NB4 (cell line): ENCODE results near the gene GPR17.

Source experiments
- CTCF ChIP-seq: IDR thresholded peaks from one replicate; pipeline ENCODE4 v1.5.1; 2012; ENCODE audit warnings: low read depth, low read length
- MYC ChIP-seq: IDR thresholded peaks from 2 replicates; pipeline ENCODE4 v1.6.1; 2011; ENCODE audit warnings: low read depth, low read length
- POLR2A ChIP-seq: IDR thresholded peaks from 2 replicates; pipeline ENCODE4 v1.6.1; 2011; ENCODE audit warnings: mild to moderate bottlenecking; ENCODE audit not compliant: insufficient read length; ENCODE audit errors: extremely low read depth
- TF ChIP-seq, protein P1 (sequence below): IDR thresholded peaks from 2 replicates; pipeline ENCODE4 v1.6.1; 2011; ENCODE audit warnings: low read depth, low read length

DNA sequence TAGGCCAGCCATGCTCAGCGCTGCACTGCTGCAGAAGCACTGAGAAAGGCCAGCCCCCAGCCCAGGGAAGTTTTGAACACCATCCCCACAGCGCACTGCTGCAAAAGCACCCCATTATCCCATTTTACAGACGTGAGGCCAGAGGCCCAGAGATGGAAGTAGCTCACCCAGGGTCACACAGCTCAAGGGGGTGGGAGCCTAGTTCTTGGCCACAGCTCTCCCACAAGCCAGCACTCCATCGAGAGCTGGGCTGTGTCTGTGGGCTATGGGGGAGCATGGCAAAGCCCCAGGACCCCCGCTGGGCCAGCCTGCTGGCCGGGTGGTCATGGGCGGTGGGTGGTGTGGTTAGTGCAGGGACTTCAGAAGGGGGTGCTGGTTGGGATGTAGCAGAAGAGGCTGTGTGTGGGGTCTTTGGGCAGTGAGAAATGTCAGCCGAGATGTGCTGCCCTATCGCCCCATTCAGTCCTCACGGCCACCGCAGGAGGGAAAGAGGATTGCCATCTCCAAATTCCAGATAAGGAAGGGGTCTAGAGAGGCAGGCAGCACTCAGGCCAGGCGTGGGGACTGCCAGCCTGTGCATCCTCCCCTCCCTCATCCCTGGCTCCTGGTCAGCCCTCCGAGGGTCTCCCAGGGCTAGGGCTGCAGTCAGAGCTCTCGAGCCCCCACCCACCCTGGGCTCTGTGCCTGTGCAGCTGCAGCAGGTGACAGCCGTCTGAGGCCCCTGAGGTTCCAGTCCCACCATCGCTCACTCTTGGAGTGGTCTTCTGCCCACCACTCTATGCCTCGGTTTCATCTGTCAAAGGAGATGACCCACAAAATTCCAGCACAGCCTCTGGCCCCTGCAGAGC lies 17.0 kb upstream of the GPR17 start:
- TF ChIP-seq, protein P1, sequence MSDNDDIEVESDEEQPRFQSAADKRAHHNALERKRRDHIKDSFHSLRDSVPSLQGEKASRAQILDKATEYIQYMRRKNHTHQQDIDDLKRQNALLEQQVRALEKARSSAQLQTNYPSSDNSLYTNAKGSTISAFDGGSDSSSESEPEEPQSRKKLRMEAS: no peak
- TF ChIP-seq CTCF (no peak), POLR2A (no peak), MYC (no peak)
